ENCODE data around the gene TBX4. TPM values are rescaled to one million over a fixed set of nuclear protein-coding genes. Genes with fewer than 3 reads are reported as not detected.

Gene TBX4
- total RNA-seq, 4 donors from 2014 or later, result 2.4 TPM; not detected in 3

GRCh38 chr17:61470530-61471136 is 18.4 kb downstream of the TBX4 start:
- TF ChIP-seq CTCF (IDR thresholded peaks at IDR 0.05) (no peak), EP300 (IDR thresholded peaks at IDR 0.05; ENCODE audit: low read depth) (no peak), POLR2AphosphoS5 (IDR thresholded peaks at IDR 0.05) (no peak), POLR2A (IDR thresholded peaks at IDR 0.05) (no peak)
- in situ Hi-C loops (cut with MboI; ENCODE audit: low pct_ligation_motif_present in 1 of 4, low pct_unique_long_range_greater_than_20kb in 1 of 4, low sequenced_read_pairs in 3 of 4), result no loop called here
- H3K27me3 ChIP-seq, result no peaks in the 10 kb centered on the region
- no peak for DNase-seq
- 78% methylated on average over 11 of the region's 11 CpGs; no CpG with 5 or more reads in 1 of the 2 donors for WGBS, 2 donors (ENCODE audit: low coverage in 1 of 2)
- H3K4me3 ChIP-seq, result no peak overlapping the region
- H3K36me3 ChIP-seq, result no peaks in the 10 kb centered on the region
- peaks cover 0 to 3% (median 0%) of the 10 kb centered on the region in 4 donors for H3K4me1 ChIP-seq
- intact Hi-C loops (cut with DNase I; ENCODE audit: low total_unique reads), result no loop called here
- H3K27ac ChIP-seq, result no peak overlapping the region
- H3K9me3 ChIP-seq, result no peaks in the 10 kb centered on the region

GRCh38 chr17:61474235-61474927 is 22.2 kb downstream of the TBX4 start:
- H3K27me3 ChIP-seq, result peaks cover 11% of the 10 kb centered on the region
- 94 to 100% methylated on average over 2 to 12 of the region's 12 CpGs for WGBS, 2 donors (ENCODE audit: low coverage in 1 of 2)
- H3K36me3 ChIP-seq, result no peaks in the 10 kb centered on the region
- H3K4me1 ChIP-seq, result no peaks in the 10 kb centered on the region
- no peak for DNase-seq
- H3K27ac ChIP-seq, result no peak overlapping the region
- in situ Hi-C loops (cut with MboI; ENCODE audit: low pct_ligation_motif_present in 1 of 4, low pct_unique_long_range_greater_than_20kb in 1 of 4, low sequenced_read_pairs in 3 of 4) (no loop called here), intact Hi-C loops (cut with DNase I; ENCODE audit: low total_unique reads) (no loop called here)
- TF ChIP-seq CTCF (IDR thresholded peaks at IDR 0.05), result no peak
- TF ChIP-seq POLR2AphosphoS5 (IDR thresholded peaks at IDR 0.05), result no peak
- TF ChIP-seq POLR2A (IDR thresholded peaks at IDR 0.05), result no peak
- TF ChIP-seq EP300 (IDR thresholded peaks at IDR 0.05; ENCODE audit: low read depth), result no peak
- H3K4me3 ChIP-seq, result no peak overlapping the region
- H3K9me3 ChIP-seq, result no peaks in the 10 kb centered on the region

- Histone ChIP-seq H3K36me3 (no peaks in the 10 kb centered on the region), H3K27ac (no peak overlapping the region), H3K4me1 (no peaks in the 10 kb centered on the region), H3K27me3 (peaks cover 11% of the 10 kb centered on the region), H3K9me3 (no peaks in the 10 kb centered on the region), H3K4me3 (no peak overlapping the region)
- intact Hi-C loops (cut with DNase I; ENCODE audit: low total_unique reads), result no loop called here
- in situ Hi-C loops (cut with MboI; ENCODE audit: low pct_ligation_motif_present in 1 of 4, low pct_unique_long_range_greater_than_20kb in 1 of 4, low sequenced_read_pairs in 3 of 4), result no loop called here
- WGBS, 2 donors (ENCODE audit: low coverage in 1 of 2), result 44 to 80% methylated on average over 2 to 6 of the region's 6 CpGs
- TF ChIP-seq EP300 (IDR thresholded peaks at IDR 0.05; ENCODE audit: low read depth), result no peak
- no peak for TF ChIP-seq POLR2AphosphoS5 (IDR thresholded peaks at IDR 0.05)
- TF ChIP-seq POLR2A (IDR thresholded peaks at IDR 0.05), result no peak
- no peak for TF ChIP-seq CTCF (IDR thresholded peaks at IDR 0.05)
- no peak for DNase-seq
These were observed 22.7 kb downstream of the TBX4 start for GRCh38 chr17:61474934-61475333.

- no peak for DNase-seq
- no peak overlapping the region for H3K27ac ChIP-seq
- in situ Hi-C loops (cut with MboI; ENCODE audit: low pct_ligation_motif_present in 1 of 4, low pct_unique_long_range_greater_than_20kb in 1 of 4, low sequenced_read_pairs in 3 of 4) (no loop called here), intact Hi-C loops (cut with DNase I; ENCODE audit: low total_unique reads) (no loop called here)
- no peaks in the 10 kb centered on the region for H3K4me1 ChIP-seq
- TF ChIP-seq CTCF (IDR thresholded peaks at IDR 0.05) (no peak), POLR2AphosphoS5 (IDR thresholded peaks at IDR 0.05) (no peak), EP300 (IDR thresholded peaks at IDR 0.05; ENCODE audit: low read depth) (no peak), POLR2A (IDR thresholded peaks at IDR 0.05) (no peak)
- peaks cover 11% of the 10 kb centered on the region for H3K27me3 ChIP-seq
- H3K36me3 ChIP-seq, result no peaks in the 10 kb centered on the region
- WGBS, 2 donors (ENCODE audit: low coverage in 1 of 2), result 78% methylated on average over 8 of the region's 8 CpGs; no CpG with 5 or more reads in 1 of the 2 donors
- no peaks in the 10 kb centered on the region for H3K9me3 ChIP-seq
- H3K4me3 ChIP-seq, result no peak overlapping the region
These were observed 23.5 kb downstream of the TBX4 start for GRCh38 chr17:61475726-61476125.

Measured in transverse colon (tissue), 4 donors.